Esophagus (tissue), 2 donors: ENCODE measurements around the gene ABCC12. TPM values are rescaled to one million over a fixed set of nuclear protein-coding genes. Genes with fewer than 3 reads are reported as not detected.

Experiments
- H3K27ac ChIP-seq, 2 donors: one replicate each; pipeline ENCODE4 v1.5.1; 2013; ENCODE audit warnings: low read depth in 2 of 2, mild to moderate bottlenecking in 2 of 2, inconsistent platforms in 1 of 2, low read length in 1 of 2, moderate library complexity in 1 of 2
- H3K27me3 ChIP-seq, 2 donors: one replicate each; pipeline ENCODE4 v1.6.1; 2013; ENCODE audit warnings: low read length in 2 of 2, control low read depth in 1 of 2, mild to moderate bottlenecking in 1 of 2; ENCODE audit not compliant: insufficient read depth in 2 of 2, control insufficient read depth in 1 of 2
- H3K36me3 ChIP-seq, 2 donors: one replicate each; pipeline ENCODE4 v1.6.1; 2013; ENCODE audit warnings: low read length in 1 of 2; ENCODE audit not compliant: control insufficient read depth in 2 of 2, insufficient read depth in 2 of 2
- H3K4me1 ChIP-seq, 2 donors: one replicate each; pipeline ENCODE4 v1.6.1; 2013; ENCODE audit warnings: low read length in 1 of 2; ENCODE audit not compliant: control insufficient read depth in 2 of 2, insufficient read depth in 2 of 2
- H3K4me3 ChIP-seq, 2 donors: one replicate each; pipeline ENCODE4 v1.5.1; 2013; ENCODE audit warnings: low read length in 2 of 2, mild to moderate bottlenecking in 2 of 2, low read depth in 1 of 2, moderate library complexity in 1 of 2
- H3K9me3 ChIP-seq, 2 donors: one replicate each; pipeline ENCODE4 v1.6.1; 2013; ENCODE audit warnings: mild to moderate bottlenecking in 2 of 2, low read depth in 1 of 2, low read length in 1 of 2, moderate library complexity in 1 of 2; ENCODE audit not compliant: control insufficient read depth in 2 of 2, insufficient read depth in 1 of 2
- WGBS, 2 donors: extraction: QIAGEN DNeasy Blood & Tissue Kit; methylation state at CpG; one replicate each; pipeline ENCODE4 v1.1.7; 2013; 5-methylcytosine and 5-hydroxymethylcytosine counted together
- polyA plus RNA-seq, 2 donors: library from polyadenylated mRNA; stranded (reverse); fragments of 200-250 nt; gene quantifications; one replicate each; pipeline ENCODE4 v1.2.3, GENCODE V29; 2013
- donor health status: healthy with polysubstance abuse.
- donor health status: Bipolar disorder and iron deficiency.

Gene ABCC12
- polyA plus RNA-seq, 2 donors = not detected

GRCh38 chr16:48113001-48113400, 42.8 kb downstream of the ABCC12 start:
- no peaks in the 10 kb centered on the region for H3K9me3 ChIP-seq
- peaks cover 0 to 4% of the 10 kb centered on the region in 2 donors for H3K4me1 ChIP-seq
- 65 to 80% methylated on average over 6 of the region's 6 CpGs for WGBS, 2 donors
- H3K27me3 ChIP-seq = no peaks in the 10 kb centered on the region
- H3K4me3 ChIP-seq = no peak overlapping the region
- no peaks in the 10 kb centered on the region for H3K36me3 ChIP-seq
- H3K27ac ChIP-seq = no peak overlapping the region

GRCh38 chr16:48112600-48112999, 43.2 kb downstream of the ABCC12 start:
- H3K4me1 ChIP-seq = peaks cover 0 to 4% of the 10 kb centered on the region in 2 donors
- no peaks in the 10 kb centered on the region for H3K9me3 ChIP-seq
- H3K27ac ChIP-seq = no peak overlapping the region
- no peaks in the 10 kb centered on the region for H3K27me3 ChIP-seq
- 49 to 51% methylated on average over 3 of the region's 3 CpGs for WGBS, 2 donors
- no peak overlapping the region for H3K4me3 ChIP-seq
- no peaks in the 10 kb centered on the region for H3K36me3 ChIP-seq

GRCh38 chr16:48110982-48111381, 44.8 kb downstream of the ABCC12 start:
- no peaks in the 10 kb centered on the region for H3K27me3 ChIP-seq
- no peaks in the 10 kb centered on the region for H3K9me3 ChIP-seq
- H3K4me3 ChIP-seq = no peak overlapping the region
- H3K36me3 ChIP-seq = no peaks in the 10 kb centered on the region
- no peaks in the 10 kb centered on the region for H3K4me1 ChIP-seq
- H3K27ac ChIP-seq = no peak overlapping the region
- 84% methylated on average over 5 of the region's 5 CpGs for WGBS, 2 donors

- H3K27me3 ChIP-seq = no peaks in the 10 kb centered on the region
- no peaks in the 10 kb centered on the region for H3K9me3 ChIP-seq
- H3K4me1 ChIP-seq = no peaks in the 10 kb centered on the region
- H3K27ac ChIP-seq = no peak overlapping the region
- H3K36me3 ChIP-seq = no peaks in the 10 kb centered on the region
- no peak overlapping the region for H3K4me3 ChIP-seq
- WGBS, 2 donors = 80 to 81% methylated on average over 7 of the region's 7 CpGs
Observed at GRCh38 chr16:48110000-48110399, 45.8 kb downstream of the ABCC12 start.

- 47 to 55% methylated on average over 9 of the region's 9 CpGs for WGBS, 2 donors
- no peaks in the 10 kb centered on the region for H3K4me1 ChIP-seq
- H3K27me3 ChIP-seq = no peaks in the 10 kb centered on the region
- no peak overlapping the region for H3K4me3 ChIP-seq
- no peaks in the 10 kb centered on the region for H3K9me3 ChIP-seq
- no peak overlapping the region for H3K27ac ChIP-seq
- H3K36me3 ChIP-seq = no peaks in the 10 kb centered on the region
Observed at GRCh38 chr16:48109475-48109874, 46.3 kb downstream of the ABCC12 start.

GRCh38 chr16:48106446-48106845, 49.3 kb downstream of the ABCC12 start:
- Histone ChIP-seq H3K27ac (no peak overlapping the region), H3K27me3 (no peaks in the 10 kb centered on the region), H3K36me3 (no peaks in the 10 kb centered on the region), H3K4me3 (no peak overlapping the region), H3K4me1 (no peaks in the 10 kb centered on the region), H3K9me3 (no peaks in the 10 kb centered on the region)
- 60 to 69% methylated on average over 3 of the region's 3 CpGs for WGBS, 2 donors

Other genes starting within 250 kb of the ABCC12 start
- 10 to 100 TPM; 16.2 to 28.6 TPM for gene LONP2, start 88.3 kb upstream of the ABCC12 start, polyA plus RNA-seq
- gene ABCC11, start 91.5 kb upstream of the ABCC12 start, polyA plus RNA-seq = under 1 TPM; 0.08 TPM
- 10 to 100 TPM in 1 of 2 donors, 1 to 10 TPM in 1; 8.7 to 12.3 TPM for gene SIAH1, start 229.4 kb upstream of the ABCC12 start, polyA plus RNA-seq